WTC11 (cell line): ENCODE results near the gene WDFY3. TPM values are rescaled to one million over a fixed set of nuclear protein-coding genes. Genes with fewer than 3 reads are reported as not detected.

Experiments
- ATAC-seq: fragments of 200-7000 bp; cut with Tn5 transposase; 2 replicates; pipeline ENCODE4 v1.10.0; 2021; ENCODE audit warnings: mild to moderate bottlenecking, moderate library complexity
- CTCF ChIA-PET: fragments of 300-600 bp; sonication (Branson Sonifier 250); formaldehyde crosslinking; loops from one replicate; lab custom pipeline; 2021; ENCODE audit warnings: antibody characterized with exemption; lab: Charles Lee
- POLR2A ChIA-PET: fragments of 350-600 bp; sonication (Branson Sonifier 250); formaldehyde crosslinking; loops from one replicate; lab custom pipeline; 2021; ENCODE audit warnings: antibody characterized with exemption; lab: Charles Lee
- DNase-seq: peaks from one replicate; pipeline ENCODE4 v3.0.0; 2021; ENCODE audit warnings: low spot score
- H3K27ac Mint-ChIP-seq: 2 replicates; pipeline ENCODE4 v1.8.0; 2021; ENCODE audit warnings: mixed read lengths
- H3K27me3 Mint-ChIP-seq: 2 replicates; pipeline ENCODE4 v1.8.0; 2021; ENCODE audit warnings: low read depth, mild to moderate bottlenecking, moderate library complexity, mixed read lengths
- H3K36me3 Mint-ChIP-seq: 2 replicates; pipeline ENCODE4 v1.8.0; 2021; ENCODE audit warnings: mixed read lengths
- H3K4me1 Mint-ChIP-seq: 2 replicates; pipeline ENCODE4 v1.8.0; 2022; ENCODE audit warnings: mixed read lengths
- H3K4me3 Mint-ChIP-seq: 2 replicates; pipeline ENCODE4 v1.8.0; 2021; ENCODE audit warnings: mild to moderate bottlenecking, moderate library complexity, mixed read lengths
- H3K9me3 Mint-ChIP-seq: 2 replicates; pipeline ENCODE4 v1.8.0; 2021; ENCODE audit warnings: mixed read lengths
- ATF1 ChIP-seq: sonication (generic); formaldehyde crosslinking; IDR thresholded peaks from 2 replicates; pipeline ENCODE4 v1.8.1; 2023; ENCODE audit warnings: mild to moderate bottlenecking, moderate library complexity, missing genetic modification reagents
- CREB1 ChIP-seq: sonication (generic); formaldehyde crosslinking; IDR thresholded peaks from 2 replicates; pipeline ENCODE4 v1.8.0; 2023; ENCODE audit warnings: mild to moderate bottlenecking, missing genetic modification reagents
- CREM ChIP-seq: sonication (generic); formaldehyde crosslinking; IDR thresholded peaks from 2 replicates; pipeline ENCODE4 v1.8.1; 2022; ENCODE audit warnings: mild to moderate bottlenecking, missing genetic modification reagents, moderate library complexity
- FOXK1 ChIP-seq: sonication (generic); formaldehyde crosslinking; IDR thresholded peaks from 2 replicates; pipeline ENCODE4 v1.8.0; 2022; ENCODE audit warnings: mild to moderate bottlenecking, moderate library complexity, missing genetic modification reagents
- GRHL2 ChIP-seq: fragments of 250-450 bp; sonication (Bioruptor Pico); IDR thresholded peaks from 2 replicates; pipeline ENCODE4 v1.8.0; 2022; ENCODE audit warnings: mild to moderate bottlenecking, moderate library complexity; ENCODE audit not compliant: insufficient replicate concordance, severe bottlenecking
- GTF2I ChIP-seq: fragments of 250-450 bp; sonication (Bioruptor Pico); conservative IDR thresholded peaks from 2 replicates; pipeline ENCODE4 v1.4.0; 2021; ENCODE audit warnings: mild to moderate bottlenecking
- HMGA2 ChIP-seq: fragments of 250-450 bp; sonication (Bioruptor Pico); IDR thresholded peaks from 2 replicates; pipeline ENCODE4 v1.4.0; 2021; ENCODE audit warnings: mild to moderate bottlenecking, moderate library complexity
- MLX ChIP-seq: sonication (generic); formaldehyde crosslinking; IDR thresholded peaks from 2 replicates; pipeline ENCODE4 v1.8.1; 2023; ENCODE audit warnings: mild to moderate bottlenecking, missing genetic modification reagents, moderate library complexity
- NFYB ChIP-seq: sonication (generic); formaldehyde crosslinking; conservative IDR thresholded peaks from 2 replicates; pipeline ENCODE4 v1.8.0; 2022; ENCODE audit warnings: low read depth, missing genetic modification reagents
- OVOL2 ChIP-seq: fragments of 250-450 bp; sonication (Bioruptor Pico); IDR thresholded peaks from 2 replicates; pipeline ENCODE4 v1.9.0; 2021; ENCODE audit warnings: mild to moderate bottlenecking, borderline replicate concordance
- RELA ChIP-seq: sonication (generic); formaldehyde crosslinking; IDR thresholded peaks from 2 replicates; pipeline ENCODE4 v1.8.1; 2022; ENCODE audit warnings: missing genetic modification reagents, mild to moderate bottlenecking, borderline replicate concordance
- TP53 ChIP-seq: sonication (generic); formaldehyde crosslinking; IDR thresholded peaks from 2 replicates; pipeline ENCODE4 v1.8.1; 2023; ENCODE audit warnings: mild to moderate bottlenecking, missing genetic modification reagents
- ZNF121 ChIP-seq: sonication (generic); formaldehyde crosslinking; IDR thresholded peaks from 2 replicates; pipeline ENCODE4 v1.8.0; 2023; ENCODE audit warnings: missing genetic modification reagents
- ZNF263 ChIP-seq: sonication (generic); formaldehyde crosslinking; IDR thresholded peaks from 2 replicates; pipeline ENCODE4 v1.8.1; 2022; ENCODE audit warnings: low read depth, mild to moderate bottlenecking, moderate library complexity, missing genetic modification reagents
- ZNF396 ChIP-seq: fragments of 250-450 bp; sonication (Bioruptor Pico); IDR thresholded peaks from 2 replicates; pipeline ENCODE4 v1.8.0; 2021; ENCODE audit warnings: mild to moderate bottlenecking, moderate library complexity, borderline replicate concordance
- ZNF416 ChIP-seq: fragments of 250-450 bp; sonication (Bioruptor Pico); IDR thresholded peaks from 2 replicates; pipeline ENCODE4 v1.9.0; 2021; ENCODE audit warnings: mild to moderate bottlenecking, inconsistent platforms
- ZNF425 ChIP-seq: fragments of 250-450 bp; sonication (Bioruptor Pico); conservative IDR thresholded peaks from 2 replicates; pipeline ENCODE4 v1.9.0; 2021; ENCODE audit warnings: mild to moderate bottlenecking
- ZNF512 ChIP-seq: sonication (generic); formaldehyde crosslinking; IDR thresholded peaks from 2 replicates; pipeline ENCODE4 v1.8.1; 2022; ENCODE audit warnings: missing genetic modification reagents, borderline replicate concordance
- total RNA-seq: library from RNA; stranded (reverse); gene quantifications from 3 replicates; pipeline ENCODE4 v1.2.3, GENCODE V29; 2021
- TF ChIP-seq, protein P1 (sequence below): sonication (generic); formaldehyde crosslinking; conservative IDR thresholded peaks from 2 replicates; pipeline ENCODE4 v1.8.1; 2022; ENCODE audit warnings: mild to moderate bottlenecking, missing genetic modification reagents
- TF ChIP-seq, protein P2 (sequence below): sonication (generic); formaldehyde crosslinking; IDR thresholded peaks from 2 replicates; pipeline ENCODE4 v1.8.0; 2023; ENCODE audit warnings: missing genetic modification reagents
- TF ChIP-seq, protein P3 (sequence below): sonication (generic); formaldehyde crosslinking; conservative IDR thresholded peaks from 2 replicates; pipeline ENCODE4 v1.8.1; 2023; ENCODE audit warnings: mild to moderate bottlenecking, low read depth, missing genetic modification reagents, moderate library complexity

Gene WDFY3
- total RNA-seq, 1 experiment from 2014 or later = 77.2 TPM

- ATAC-seq = no peak
- Mint-ChIP-seq H3K36me3 (no peaks in the 10 kb centered on the region), H3K27me3 (no peaks in the 10 kb centered on the region), H3K27ac (no peak overlapping the region), H3K4me3 (no peak overlapping the region), H3K4me1 (peaks cover 23% of the 10 kb centered on the region), H3K9me3 (no peaks in the 10 kb centered on the region)
- POLR2A ChIA-PET = interaction anchor here (0.5 kb wide), 1 partner anchor 55 kb away, joined by 3 read pairs; no protein-coding TSS in a partner anchor
- CTCF ChIA-PET = no interaction called here
- TF ChIP-seq ATF1 (CRISPR knock-in tag) (no peak), TP53 (no peak), ZNF396 (CRISPR knock-in tag) (no peak), FOXK1 (CRISPR knock-in tag) (no peak), CREB1 (CRISPR knock-in tag) (no peak), RELA (CRISPR knock-in tag) (no peak), MLX (CRISPR knock-in tag) (no peak), HMGA2 (CRISPR knock-in tag) (no peak), GTF2I (CRISPR knock-in tag) (no peak), ZNF263 (CRISPR knock-in tag) (no peak)
- TF ChIP-seq, protein P1, sequence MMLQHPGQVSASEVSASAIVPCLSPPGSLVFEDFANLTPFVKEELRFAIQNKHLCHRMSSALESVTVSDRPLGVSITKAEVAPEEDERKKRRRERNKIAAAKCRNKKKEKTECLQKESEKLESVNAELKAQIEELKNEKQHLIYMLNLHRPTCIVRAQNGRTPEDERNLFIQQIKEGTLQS = no peak
- DNase-seq = no peak
Measured at GRCh38 chr4:84894621-84895020, 71.9 kb downstream of the WDFY3 start.

DNA sequence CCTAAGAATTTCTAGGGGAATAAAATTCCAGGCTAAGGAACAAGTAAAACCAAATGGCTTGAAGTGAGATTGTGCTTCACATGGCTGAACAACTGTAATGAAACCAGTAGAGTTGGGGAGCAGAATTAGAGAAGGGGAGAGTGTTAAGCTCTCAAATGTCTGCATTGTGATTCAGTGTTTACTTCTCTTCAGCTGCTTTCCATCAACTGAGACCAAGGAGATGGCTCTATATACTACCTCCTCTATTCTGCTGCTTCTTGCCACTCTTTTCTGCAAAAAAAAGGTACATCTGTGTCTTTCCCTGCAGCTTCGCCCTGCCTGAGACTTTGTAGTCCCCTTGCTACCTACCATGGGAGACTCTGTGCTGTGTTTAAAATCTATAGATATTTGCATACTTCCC is 73.5 kb downstream of the WDFY3 start:
- H3K27me3 Mint-ChIP-seq = no peaks in the 10 kb centered on the region
- H3K36me3 Mint-ChIP-seq = no peaks in the 10 kb centered on the region
- H3K27ac Mint-ChIP-seq = peak overlapping the region; percentile 90
- TF ChIP-seq, protein P2, sequence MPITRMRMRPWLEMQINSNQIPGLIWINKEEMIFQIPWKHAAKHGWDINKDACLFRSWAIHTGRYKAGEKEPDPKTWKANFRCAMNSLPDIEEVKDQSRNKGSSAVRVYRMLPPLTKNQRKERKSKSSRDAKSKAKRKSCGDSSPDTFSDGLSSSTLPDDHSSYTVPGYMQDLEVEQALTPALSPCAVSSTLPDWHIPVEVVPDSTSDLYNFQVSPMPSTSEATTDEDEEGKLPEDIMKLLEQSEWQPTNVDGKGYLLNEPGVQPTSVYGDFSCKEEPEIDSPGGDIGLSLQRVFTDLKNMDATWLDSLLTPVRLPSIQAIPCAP (CRISPR knock-in tag) = no peak
- no peak for TF ChIP-seq ZNF512 (CRISPR knock-in tag)
- TF ChIP-seq GRHL2 (CRISPR knock-in tag) = no peak
- TF ChIP-seq, protein P3, sequence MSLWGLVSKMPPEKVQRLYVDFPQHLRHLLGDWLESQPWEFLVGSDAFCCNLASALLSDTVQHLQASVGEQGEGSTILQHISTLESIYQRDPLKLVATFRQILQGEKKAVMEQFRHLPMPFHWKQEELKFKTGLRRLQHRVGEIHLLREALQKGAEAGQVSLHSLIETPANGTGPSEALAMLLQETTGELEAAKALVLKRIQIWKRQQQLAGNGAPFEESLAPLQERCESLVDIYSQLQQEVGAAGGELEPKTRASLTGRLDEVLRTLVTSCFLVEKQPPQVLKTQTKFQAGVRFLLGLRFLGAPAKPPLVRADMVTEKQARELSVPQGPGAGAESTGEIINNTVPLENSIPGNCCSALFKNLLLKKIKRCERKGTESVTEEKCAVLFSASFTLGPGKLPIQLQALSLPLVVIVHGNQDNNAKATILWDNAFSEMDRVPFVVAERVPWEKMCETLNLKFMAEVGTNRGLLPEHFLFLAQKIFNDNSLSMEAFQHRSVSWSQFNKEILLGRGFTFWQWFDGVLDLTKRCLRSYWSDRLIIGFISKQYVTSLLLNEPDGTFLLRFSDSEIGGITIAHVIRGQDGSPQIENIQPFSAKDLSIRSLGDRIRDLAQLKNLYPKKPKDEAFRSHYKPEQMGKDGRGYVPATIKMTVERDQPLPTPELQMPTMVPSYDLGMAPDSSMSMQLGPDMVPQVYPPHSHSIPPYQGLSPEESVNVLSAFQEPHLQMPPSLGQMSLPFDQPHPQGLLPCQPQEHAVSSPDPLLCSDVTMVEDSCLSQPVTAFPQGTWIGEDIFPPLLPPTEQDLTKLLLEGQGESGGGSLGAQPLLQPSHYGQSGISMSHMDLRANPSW (CRISPR knock-in tag) = no peak
- no peak for TF ChIP-seq NFYB (CRISPR knock-in tag)
- no peak for TF ChIP-seq OVOL2
- ChIA-PET POLR2A (no interaction called here), CTCF (interaction anchor here (0.6 kb wide), 1 partner anchor 423 kb away, joined by 4 read pairs; no protein-coding TSS in a partner anchor)
- H3K4me1 Mint-ChIP-seq = peaks cover 23% of the 10 kb centered on the region
- no peak overlapping the region for H3K4me3 Mint-ChIP-seq
- ATAC-seq (peak; percentile 73), DNase-seq (no peak)
- no peaks in the 10 kb centered on the region for H3K9me3 Mint-ChIP-seq

- CTCF ChIA-PET = interaction anchor here (0.5 kb wide), 1 partner anchor 16 kb away, joined by 3 read pairs; no protein-coding TSS in a partner anchor
- Mint-ChIP-seq H3K9me3 (no peaks in the 10 kb centered on the region), H3K36me3 (no peaks in the 10 kb centered on the region), H3K27ac (no peak overlapping the region), H3K27me3 (no peaks in the 10 kb centered on the region), H3K4me1 (peaks cover 11% of the 10 kb centered on the region), H3K4me3 (no peak overlapping the region)
- POLR2A ChIA-PET = no interaction called here
- DNase-seq = no peak
- ATAC-seq = no peak
- TF ChIP-seq, protein P2 (CRISPR knock-in tag) = no peak
- TF ChIP-seq CREM (CRISPR knock-in tag) (no peak), ZNF425 (CRISPR knock-in tag) (no peak), ZNF121 (no peak), ZNF416 (CRISPR knock-in tag) (no peak)
- TF ChIP-seq, protein P3 (CRISPR knock-in tag) = no peak
Measured at GRCh38 chr4:84887824-84888223, 78.7 kb downstream of the WDFY3 start.
